ENCODE measurements around the gene BCOR.

Gene BCOR

DNA sequence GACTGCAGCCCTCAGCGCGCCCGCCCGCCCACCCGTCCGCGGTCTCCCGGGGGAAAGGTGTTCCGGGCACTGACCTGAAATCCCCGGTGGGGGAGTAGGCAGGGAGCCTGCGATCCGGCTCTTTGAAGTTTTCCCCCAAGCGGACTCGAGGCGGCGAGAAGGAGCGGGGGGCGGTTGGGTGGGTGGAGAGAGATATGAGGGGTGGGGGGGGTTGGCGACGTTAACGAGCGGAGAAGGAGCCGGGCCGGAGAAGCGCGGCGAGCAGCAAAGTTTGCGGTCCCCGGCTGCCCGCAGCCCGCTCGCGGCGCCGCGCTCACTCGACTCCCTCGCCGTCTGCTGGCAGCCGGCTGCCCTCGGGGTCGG is 636 bp downstream of the BCOR start:
- DNase-seq: no peak

DNA sequence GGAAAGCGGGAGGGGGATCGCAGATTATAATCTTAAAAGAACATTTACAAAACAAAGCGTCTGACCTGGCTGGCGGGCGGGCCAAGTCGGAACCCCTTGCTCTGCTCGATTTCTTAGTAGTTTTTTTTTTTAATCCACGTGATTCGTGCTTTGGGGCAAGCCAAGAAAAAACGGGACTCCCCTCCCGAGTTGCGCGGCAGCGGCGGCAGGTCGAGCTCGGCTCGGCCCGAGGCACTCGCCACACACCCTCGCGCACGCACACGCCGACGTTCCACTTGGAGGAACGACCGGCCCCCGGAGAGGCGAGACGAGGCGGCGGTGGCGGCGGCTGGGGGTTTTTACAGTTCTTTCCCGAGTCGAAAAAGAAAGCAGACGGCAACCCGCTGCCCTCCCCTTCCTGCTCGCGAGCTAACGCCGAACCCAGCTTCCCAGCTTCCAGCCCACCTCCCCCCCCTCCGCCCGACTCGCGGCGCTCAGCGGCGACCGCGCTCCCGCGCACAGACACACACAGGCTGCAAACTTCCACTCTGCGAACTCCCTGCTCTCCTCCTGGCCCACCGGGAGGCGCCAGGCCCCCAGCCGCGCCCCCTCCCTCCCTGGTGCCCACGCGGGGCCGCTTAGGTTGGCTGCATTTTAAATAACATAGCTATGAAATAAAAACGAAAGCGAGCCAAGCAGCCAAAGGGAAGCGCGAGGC is 1.2 kb downstream of the BCOR start:
- DNase-seq: no peak

DNA sequence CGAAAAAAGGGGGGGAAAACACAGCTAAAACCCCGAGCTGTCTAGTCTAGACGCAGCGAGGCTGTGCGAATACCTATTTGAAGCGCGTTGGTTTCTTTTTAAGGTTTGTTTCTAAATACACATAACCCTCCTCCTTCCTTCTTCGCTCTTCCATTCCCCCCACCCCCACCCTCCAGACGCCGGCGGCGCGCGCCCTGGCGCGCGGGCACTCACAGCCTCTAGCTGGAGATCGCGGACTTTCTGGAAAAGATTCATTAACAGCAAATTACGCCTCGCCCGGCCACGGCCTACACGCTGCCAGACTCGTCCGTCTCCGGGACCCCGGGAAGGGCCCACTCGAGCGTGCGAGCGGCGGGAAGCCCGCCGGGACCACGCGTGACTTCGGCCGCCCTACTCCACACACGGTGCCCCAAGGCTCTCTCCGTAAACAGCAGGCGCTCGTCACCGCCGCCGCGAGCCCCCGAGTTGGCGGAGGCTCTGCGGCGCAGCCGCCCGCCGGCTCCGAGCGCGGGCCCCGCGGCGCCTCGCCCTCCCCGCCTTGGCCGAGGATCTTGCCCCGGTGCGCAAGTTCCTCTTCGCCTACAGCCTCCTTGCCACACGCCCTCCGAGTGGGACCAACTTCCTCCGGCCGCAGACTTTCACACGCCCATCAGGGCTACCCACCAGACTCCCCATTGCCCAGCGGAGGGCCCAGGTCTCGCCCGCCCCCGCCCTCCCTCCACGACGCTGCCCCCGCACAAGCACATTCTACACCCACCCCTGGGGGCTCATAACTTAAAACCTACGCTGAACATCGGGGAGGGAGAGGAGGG is 2.0 kb downstream of the BCOR start:
- no peak for DNase-seq

DNA sequence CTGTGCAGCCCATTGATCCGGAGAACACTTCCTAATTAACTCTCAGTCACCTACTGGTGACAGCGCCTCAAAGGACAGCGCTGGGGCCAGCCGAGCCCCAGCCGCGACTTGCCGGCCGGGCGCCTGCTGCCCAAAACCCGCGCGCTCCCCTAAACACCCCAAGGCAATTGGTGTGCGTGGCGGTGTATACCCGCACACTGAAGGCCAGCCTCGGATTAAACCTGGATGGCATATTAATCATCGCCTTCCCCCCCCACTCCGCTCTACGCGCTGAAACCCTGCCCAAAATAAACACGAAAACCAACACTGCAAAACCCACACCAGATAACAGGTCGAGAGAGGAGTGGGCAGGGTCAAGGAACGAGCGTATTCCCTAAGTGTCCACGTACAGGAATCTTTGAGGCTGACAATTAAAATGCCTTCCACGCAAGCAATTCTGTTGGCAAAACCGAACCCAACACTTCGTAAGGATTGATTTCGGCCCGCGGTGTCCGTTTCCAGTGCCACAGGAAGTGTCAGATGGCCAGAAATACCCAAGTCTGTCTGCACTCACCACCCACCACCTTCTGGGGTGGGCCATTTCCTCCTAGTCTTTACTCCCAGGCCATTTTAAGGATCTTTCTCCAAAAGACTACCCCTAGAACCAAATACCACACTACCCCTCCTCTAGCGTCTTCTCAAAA is 2.7 kb downstream of the BCOR start:
- DNase-seq: no peak

DNA sequence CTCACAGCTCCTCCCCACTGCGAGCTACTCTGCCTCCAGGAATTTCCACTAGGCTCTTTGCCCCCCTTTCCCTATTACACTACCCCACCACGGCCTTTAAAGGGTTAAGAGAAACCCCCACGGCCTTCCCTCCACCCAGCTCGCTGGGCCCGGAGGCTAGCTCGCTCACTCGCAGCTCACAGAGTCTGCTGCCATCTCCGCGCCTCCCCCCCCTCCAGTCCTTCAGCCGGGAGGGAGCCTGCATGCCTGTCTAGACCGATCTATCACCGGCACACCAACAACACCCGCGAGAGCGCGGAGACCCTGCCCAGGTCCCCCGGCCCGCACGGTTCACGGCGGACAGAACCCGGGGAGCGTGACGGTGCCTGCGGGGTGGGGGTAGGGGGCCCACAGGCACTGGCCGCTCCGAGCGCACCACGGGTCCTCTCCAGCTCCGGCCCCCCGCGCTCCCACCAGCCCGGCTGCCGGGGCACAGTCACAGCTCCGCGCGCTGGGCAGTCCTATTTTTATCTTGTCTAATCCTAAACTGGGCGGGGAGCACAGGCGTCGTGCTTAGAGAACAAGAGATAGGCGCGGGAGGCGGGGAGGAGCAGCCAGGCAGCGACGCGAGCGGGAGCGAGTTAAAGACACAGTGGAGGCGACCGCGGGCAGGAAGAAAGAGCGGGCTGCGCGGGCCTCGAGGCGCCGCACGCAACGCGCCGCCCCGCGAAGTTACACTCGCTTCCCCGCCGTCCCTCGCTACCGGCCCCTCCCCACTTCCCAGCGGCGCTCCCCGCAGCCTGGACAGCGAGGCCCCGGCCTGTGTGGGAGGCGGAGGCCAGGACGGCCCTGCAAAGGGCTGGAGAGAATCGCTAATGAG is 3.5 kb downstream of the BCOR start:
- no peak for DNase-seq

DNA sequence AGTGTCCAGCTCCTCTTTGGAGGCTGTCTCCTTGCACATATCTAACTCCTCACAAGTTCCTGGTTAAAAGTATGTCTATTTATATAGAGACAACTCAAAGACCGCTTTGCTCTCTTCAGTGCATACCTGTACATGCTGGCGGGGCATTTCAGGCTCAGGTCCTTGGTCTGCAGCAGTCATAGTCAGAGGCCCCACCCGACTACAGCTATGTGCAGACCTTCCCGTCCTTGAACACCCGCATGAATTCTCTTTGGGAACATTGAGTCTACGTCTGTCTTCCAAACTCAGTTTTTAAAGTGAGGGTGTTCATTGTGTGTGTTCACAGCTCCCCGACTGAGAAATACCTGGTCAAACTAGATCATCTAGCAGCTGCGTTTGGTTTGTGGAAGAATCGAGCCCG is 4.2 kb downstream of the BCOR start:
- no peak for DNase-seq

DNA sequence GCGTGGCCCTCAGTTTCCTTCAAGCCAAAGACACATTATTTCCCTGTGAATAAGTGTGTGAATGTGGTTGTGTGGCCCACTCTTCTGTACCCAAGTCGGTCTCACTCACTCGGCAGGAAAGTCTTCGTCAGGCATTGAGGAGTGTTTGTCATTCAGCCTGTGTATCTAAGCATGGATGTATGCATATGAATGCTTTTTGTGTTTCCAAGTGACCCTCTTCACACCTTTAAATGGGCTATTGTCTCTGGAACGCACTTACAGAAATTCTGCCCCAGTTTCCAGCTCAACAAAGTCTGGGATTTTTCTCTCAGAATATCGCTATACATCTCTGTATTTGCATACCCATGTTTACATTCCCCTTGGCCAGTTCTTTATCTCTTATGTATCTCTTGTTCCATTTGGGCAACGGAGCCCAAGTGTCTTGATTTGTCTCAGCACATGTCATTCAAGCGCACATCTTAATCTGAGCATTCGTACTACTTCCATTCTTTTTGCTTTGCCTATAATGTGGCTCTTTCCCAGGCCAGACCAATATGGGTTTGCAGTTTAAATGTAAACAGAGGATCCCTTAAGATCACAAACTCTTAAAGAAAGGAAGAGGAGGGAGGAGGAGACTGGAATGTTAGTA is 4.8 kb downstream of the BCOR start:
- no peak for DNase-seq

DNA sequence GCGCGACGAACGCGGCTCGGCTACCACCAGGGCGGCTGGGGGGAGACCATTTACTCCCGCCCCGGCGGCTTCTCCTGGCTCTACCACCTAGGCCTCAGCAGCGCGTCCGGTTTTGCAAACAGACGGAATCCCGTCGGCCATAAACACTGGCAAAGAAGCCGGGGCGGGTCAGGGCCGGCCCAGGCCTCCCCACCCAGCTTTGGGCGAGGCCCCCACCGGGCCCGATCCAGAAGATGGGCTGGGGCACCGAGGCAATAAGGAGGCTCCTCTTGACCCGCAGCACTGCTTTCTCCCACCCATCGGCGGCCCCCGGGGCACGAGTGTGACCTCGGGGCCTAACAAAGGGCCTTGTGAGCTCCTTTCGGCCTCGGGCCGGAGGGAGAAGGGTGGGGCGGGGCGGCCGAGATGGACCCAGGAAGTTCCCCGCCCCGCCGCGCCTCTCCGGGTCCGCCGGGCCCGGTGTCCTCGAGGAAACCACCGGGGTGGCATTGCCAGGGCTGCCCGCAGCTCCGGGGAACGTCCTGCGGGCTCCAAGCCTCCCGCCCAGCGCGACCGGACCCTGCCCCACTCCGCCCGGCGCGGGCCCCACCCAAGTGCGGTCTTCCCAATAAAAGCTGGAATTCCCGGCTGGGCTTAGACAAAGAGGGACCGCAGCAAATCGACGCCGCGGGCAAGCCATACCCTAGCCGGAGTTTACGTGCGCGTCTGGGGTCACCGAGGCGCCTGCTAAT is 5.9 kb downstream of the BCOR start:
- DNase-seq: no peak

DNA sequence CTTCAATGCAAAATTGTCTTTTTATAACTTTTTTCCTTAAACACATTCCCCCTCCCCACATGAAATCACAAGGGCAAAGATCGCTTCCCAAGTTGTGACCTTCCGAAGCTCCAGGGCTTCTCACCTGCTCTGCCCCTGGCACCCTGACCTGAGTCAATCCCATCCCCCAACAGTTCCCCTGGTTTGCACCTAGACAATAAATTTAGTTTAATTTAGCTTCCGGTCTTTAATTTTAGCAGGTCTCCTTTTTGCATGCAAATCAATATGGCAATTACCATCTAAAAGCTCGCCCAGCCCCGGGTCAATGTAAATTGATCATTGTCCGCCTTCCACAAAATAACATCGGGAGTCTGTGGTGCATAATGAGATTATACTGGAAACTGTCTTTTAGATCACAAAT is 6.8 kb downstream of the BCOR start:
- DNase-seq: no peak

DNA sequence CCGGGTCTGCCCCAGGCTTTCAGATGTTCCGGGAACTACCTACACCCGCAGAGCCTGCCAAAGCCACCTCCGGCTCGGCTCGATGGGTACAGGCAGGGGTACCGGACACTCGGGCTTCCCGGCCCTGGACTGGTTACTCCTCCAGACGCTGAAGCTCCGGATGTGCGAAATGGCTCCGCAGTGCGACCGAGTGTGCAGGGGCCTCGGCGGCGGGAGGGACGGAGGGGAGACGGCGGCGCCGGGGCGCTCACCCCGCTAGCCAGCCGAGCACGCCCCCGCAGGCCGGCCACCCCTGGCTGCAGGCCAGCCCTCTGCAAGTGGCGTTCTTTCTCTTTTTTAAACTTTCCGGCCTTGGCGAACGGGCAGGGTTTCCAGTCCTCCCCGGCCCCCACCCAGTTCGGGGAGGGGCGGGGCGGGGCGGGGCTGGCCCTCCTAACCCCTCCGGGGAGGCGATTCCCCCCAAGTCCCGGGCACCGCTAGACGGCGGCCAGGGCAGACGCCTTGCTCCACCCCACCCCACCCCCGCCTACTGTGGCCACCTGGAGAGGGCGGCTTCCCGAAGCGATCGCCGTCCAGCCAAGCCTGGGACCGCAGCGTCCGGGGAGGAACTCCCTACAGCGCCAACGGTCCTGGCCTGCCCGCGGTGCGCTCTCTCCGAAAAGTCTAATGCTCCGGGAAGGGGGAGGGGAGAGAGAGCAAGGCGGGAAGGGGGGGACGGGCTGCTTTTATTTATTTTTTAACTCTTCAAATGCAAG is 7.5 kb downstream of the BCOR start:
- no peak for DNase-seq

DNA sequence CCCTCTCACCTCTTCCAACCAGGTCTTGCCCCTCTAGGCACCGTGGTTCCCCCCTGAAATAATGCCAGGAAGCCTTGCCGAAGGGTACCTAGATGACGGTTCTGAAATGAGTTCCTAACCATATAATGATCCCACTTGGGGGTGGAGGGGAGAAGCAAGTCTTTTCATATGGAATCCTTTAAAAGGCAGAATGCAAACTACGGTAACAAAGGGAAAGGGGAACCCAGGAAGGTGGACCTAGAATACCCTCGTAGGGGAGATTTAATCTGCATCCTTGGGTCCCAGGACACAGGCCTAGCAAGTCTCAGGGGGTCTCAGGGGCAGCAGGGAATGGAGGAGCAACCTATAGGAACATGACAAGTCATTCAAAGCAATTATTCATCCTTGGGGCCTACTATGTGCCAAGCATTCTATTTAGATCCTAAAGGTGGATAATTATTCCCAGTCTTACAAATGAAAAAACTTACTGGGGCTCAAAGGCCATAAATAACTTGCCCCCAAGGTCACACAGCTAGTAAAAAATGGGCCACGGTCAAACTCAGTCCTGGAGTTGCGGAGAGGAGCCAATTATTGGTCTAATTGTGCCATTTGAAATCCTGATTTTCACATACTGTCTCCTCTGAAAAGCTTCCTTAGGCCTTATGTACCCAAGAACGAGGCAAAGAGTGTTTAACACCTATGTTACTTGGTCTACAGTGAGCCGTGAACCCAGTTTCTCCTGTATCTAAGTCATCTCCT is 8.8 kb downstream of the BCOR start:
- no peak for DNase-seq

DNA sequence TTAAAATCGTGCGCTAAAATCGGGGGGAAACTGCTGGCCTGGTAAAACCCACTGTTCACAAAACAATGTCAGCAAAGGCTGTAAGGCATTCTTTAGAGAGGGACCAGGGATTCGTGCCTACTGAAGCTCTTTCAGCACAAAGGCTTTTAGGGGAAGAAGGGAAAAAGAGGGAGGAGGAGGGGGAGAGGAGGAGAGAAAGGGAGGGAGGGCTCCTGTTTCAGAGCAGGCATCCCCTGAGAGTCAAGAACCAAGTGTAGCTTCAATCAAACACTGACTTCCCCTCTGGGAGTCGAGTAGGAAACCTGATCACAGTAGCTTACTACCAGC is 9.5 kb downstream of the BCOR start:
- no peak for DNase-seq

DNA sequence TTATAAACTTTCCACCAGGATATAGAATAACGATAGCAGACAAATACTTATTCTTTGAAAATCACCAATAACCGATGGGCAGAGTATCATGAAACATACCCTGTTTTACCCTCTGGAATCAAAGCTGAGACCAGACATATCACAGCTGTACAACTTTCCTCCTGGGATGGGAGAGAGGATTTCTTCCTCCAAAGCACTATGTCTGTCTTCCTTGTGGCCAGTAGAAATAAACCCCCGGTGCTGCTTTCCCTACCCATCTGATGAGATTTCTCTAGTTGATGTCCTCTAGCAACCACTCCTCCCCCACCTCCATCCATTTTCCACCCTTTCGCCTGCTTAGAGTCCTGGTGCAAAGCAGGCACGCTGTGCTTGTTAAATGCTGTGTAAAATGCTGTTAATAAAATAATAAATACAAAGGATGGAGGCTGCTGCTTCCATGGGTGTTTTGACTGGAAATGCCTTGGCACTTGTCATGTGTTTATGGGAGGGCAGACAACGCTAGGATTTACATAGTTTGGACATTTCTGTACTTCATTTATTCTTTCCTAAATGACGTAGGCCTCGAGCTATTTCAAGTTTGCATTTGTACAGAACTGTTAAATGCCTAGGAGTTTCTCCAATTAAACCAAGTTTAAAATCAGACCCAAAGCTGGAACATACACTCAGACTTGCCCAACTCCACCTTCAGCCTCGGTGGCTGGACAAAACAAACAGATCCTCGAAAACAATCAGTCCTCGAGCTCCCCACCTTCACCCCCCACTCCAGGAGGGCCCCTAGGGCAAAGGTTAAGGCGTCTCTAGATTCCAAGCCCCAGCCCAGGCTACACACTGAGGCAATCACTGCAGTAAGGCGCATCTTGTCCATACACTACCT is 10.1 kb downstream of the BCOR start:
- no peak for DNase-seq

DNA sequence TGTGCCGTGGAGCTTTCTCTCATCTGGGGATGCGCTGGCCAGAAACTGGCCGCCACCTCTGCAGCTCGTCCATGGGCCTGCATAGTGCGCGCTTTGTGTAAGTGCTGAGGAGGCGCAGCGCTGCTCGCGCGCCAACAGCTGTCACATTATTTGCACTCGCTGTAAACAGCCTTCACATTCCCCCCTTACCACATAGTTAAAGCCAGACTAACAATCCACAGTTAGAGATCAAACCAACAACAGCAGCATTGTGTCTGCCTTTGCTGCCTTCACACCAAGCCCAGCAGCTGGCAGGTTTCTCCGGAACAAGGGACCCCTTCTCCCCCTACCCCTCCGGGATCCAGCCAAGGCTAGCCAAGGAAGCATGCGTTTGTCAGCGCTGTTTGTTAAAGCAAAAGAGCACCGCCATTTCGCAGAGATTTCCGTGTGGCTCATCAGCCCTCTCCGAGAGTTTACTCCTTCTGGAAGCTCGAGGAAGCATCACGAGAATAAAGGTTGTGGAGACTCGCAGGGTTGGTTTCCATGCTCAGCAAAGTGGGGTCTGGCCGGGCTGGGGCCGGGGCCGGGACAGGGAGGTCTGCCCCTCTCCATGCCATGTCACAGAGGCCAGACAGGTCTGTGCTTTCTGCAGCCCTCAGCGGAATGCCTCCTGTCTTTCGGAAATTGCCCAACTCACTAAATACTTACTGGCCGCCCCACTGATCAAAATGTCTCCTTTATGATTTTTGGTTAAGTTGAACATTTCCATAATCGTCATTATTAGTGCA is 11.0 kb downstream of the BCOR start:
- DNase-seq: no peak

DNA sequence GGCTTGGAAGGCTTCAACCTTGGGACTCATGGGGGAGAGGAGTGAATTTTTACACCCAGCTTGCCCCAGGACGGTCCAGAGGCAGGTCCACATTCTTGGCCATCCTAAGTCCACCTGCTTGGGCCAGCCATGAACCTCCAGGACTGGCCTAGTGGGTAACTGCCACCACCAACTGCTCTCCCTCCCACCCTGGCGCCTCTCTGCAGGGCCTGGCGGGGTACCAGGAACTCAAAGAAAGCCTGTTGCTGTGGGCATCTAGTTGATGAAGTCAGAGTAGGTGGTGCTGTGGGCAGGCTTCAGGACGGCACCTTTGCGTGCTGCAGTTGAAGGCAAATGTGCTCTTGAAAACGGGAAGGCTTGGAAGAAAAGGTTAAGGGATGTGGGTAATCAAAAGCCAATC is 12.0 kb downstream of the BCOR start:
- no peak for DNase-seq

DNA sequence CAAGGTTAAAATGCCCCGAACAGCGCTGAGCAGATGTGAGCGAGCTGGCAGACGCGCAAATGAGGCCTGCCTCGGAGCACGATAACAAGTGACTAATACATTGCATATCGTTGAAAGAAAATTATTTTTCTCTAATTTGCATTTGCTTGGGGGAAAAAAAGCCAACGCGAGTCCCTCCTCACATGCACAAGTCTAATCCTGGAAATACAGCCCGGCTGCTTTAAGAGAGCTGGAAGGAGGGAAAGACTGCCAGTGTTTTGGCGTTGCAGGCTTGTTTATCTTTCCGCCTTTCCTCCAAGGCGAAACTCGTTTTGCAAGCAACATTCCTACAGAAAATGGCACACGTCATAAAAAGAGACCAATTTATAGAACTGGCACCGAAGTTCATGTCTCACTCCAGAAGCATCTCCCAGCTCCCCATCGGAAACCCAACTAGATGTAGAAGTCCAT is 12.6 kb downstream of the BCOR start:
- no peak for DNase-seq

DNA sequence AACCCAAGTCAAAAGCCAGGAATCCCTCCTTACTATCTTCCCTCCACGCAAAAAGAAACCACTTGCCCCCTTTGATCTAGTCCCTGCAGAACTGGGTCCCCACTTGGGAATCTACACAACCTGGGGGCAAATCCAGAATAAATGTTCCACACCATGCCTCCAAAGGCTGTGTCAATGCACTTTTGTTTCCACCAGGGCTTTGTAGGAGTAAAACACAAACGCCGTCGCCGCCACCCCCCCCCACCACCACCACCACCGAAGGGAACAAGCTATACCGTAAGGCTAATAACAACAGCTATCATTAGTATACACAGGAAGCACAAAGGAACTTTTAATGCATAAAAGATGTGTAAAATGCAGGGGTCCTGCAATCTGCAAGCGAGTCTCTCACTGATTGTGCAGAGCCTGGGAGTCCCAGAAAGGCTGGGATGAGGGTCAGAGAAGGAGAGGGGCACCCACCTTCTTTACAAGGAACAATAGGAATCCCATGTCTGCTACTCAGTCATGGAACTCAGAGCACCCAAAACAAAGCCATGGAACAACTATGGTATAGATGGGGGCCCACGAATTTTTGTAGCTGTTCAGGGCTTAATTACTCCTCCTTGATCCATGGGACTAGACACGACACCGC is 13.2 kb downstream of the BCOR start:
- no peak for DNase-seq

DNA sequence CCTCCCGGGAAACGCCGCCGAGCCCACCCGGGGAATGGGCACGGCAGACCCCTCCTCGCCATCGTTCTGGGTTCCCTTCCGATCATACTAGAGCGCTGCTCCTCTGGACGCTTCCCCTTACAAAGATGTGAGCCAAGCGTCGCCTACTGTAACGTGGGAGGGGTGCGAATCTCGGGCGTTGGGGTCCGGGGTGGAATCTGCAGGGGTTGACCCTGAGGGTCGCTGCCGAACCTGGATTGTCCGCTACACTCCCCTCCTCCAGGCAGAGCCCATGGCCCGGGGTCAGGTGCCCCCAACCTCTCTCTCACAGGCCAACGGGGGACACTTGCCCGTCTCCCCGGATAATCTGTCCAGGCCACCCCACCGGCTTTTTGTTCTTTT is 13.8 kb downstream of the BCOR start:
- DNase-seq: no peak
